ENCODE data around the gene TBKBP1. TPM values are rescaled to one million over a fixed set of nuclear protein-coding genes. Genes with fewer than 3 reads are reported as not detected.
"Not testable (repeated sequence)": the region's sequence is repeated elsewhere in the genome, so short reads cannot be mapped to it uniquely, and the experiment has no call there.

TBKBP1 gene
- total RNA-seq, 1 donor from 2014 or later = 3.1 TPM

GRCh38 chr17:47682138-47682537 lies 11.8 kb upstream of the TBKBP1 start:
- no peak for ATAC-seq

GRCh38 chr17:47682727-47683126 lies 11.2 kb upstream of the TBKBP1 start:
- ATAC-seq = not testable (repeated sequence)

- no peak for ATAC-seq
Measured at GRCh38 chr17:47684025-47684424, 9.9 kb upstream of the TBKBP1 start.

GRCh38 chr17:47684535-47685193 lies 9.3 kb upstream of the TBKBP1 start:
- no peak for ATAC-seq

GRCh38 chr17:47685556-47686275 lies 8.2 kb upstream of the TBKBP1 start:
- ATAC-seq = no peak

GRCh38 chr17:47686276-47686635 lies 7.7 kb upstream of the TBKBP1 start:
- no peak for ATAC-seq

- ATAC-seq = no peak
Measured at GRCh38 chr17:47686664-47687327, 7.2 kb upstream of the TBKBP1 start.

GRCh38 chr17:47687328-47687690 lies 6.7 kb upstream of the TBKBP1 start:
- no peak for ATAC-seq

GRCh38 chr17:47687748-47688147 lies 6.2 kb upstream of the TBKBP1 start:
- ATAC-seq = no peak

GRCh38 chr17:47690121-47690520 lies 3.8 kb upstream of the TBKBP1 start:
- no peak for ATAC-seq

- ATAC-seq = no peak
Measured at GRCh38 chr17:47692137-47692894, 1.6 kb upstream of the TBKBP1 start.

- ATAC-seq = peak; percentile 44
Measured at GRCh38 chr17:47692895-47693730, 848 bp upstream of the TBKBP1 start.

- peak; percentile 54 for ATAC-seq
Measured at GRCh38 chr17:47694581-47695428, 844 bp downstream of the TBKBP1 start.

GRCh38 chr17:47695429-47696376 lies 1.7 kb downstream of the TBKBP1 start:
- peak; percentile 21 for ATAC-seq

- ATAC-seq = no peak
Measured at GRCh38 chr17:47696717-47697642, 3.0 kb downstream of the TBKBP1 start.

- ATAC-seq = no peak
Measured at GRCh38 chr17:47697906-47698711, 4.1 kb downstream of the TBKBP1 start.

GRCh38 chr17:47698749-47699535 lies 5.0 kb downstream of the TBKBP1 start:
- ATAC-seq = peak; percentile 35
